ENCODE results near the gene TMIGD1. TPM values are rescaled to one million over a fixed set of nuclear protein-coding genes. Genes with fewer than 3 reads are reported as not detected.

Gene TMIGD1
- total RNA-seq, 1 donor from 2014 or later: not detected

- Histone ChIP-seq H4K20me1 (ENCODE audit: low read depth) (peaks cover 12% of the 10 kb centered on the region), H3K4me1 (peaks cover 10% of the 10 kb centered on the region), H3K9ac (no peak overlapping the region), H3F3A (ENCODE audit: low read depth) (peaks cover 28% of the 10 kb centered on the region), H3K36me3 (peaks cover 3% of the 10 kb centered on the region), H3K4me3 (peak overlapping the region; percentile 99), H3K79me2 (ENCODE audit: low read depth) (peaks cover 21% of the 10 kb centered on the region), H2AFZ (replicated peaks) (peak overlapping the region; percentile 97), H3K4me2 (peak overlapping the region; percentile 96), H3K9me3 (ENCODE audit: low read depth) (no peaks in the 10 kb centered on the region), H3K27me3 (peaks cover 21% of the 10 kb centered on the region), H3K27ac (no peak overlapping the region)
- Mint-ChIP-seq H3K27me3 (ENCODE audit: insufficient read depth, low read depth) (no peaks in the 10 kb centered on the region), H3K36me3 (peaks cover 8% of the 10 kb centered on the region), H3K9me3 (no peaks in the 10 kb centered on the region), H3K4me1 (peaks cover 11% of the 10 kb centered on the region), H3K4me3 (peak overlapping the region; percentile 97), H3K27ac (peak overlapping the region; percentile 12)
- peak; percentile 79 for DNase-seq (ENCODE audit: low spot score)
- TF ChIP-seq EZH2 (IDR thresholded peaks at IDR 0.05): peak; percentile 5
- no peak for TF ChIP-seq EZH2phosphoT487 (IDR thresholded peaks at IDR 0.05)
- TF ChIP-seq CTCF (IDR thresholded peaks at IDR 0.05): no peak
These were observed 42.9 kb downstream of the TMIGD1 start for GRCh38 chr17:30290696-30291542.

- H3K36me3 Mint-ChIP-seq: peaks cover 10% of the 10 kb centered on the region
- Histone ChIP-seq H3K9me3 (ENCODE audit: low read depth) (no peaks in the 10 kb centered on the region), H3F3A (ENCODE audit: low read depth) (peaks cover 28% of the 10 kb centered on the region), H3K79me2 (ENCODE audit: low read depth) (peaks cover 21% of the 10 kb centered on the region), H3K4me1 (peaks cover 10% of the 10 kb centered on the region), H4K20me1 (ENCODE audit: low read depth) (peaks cover 12% of the 10 kb centered on the region), H3K4me2 (peak overlapping the region; percentile 96), H3K27ac (no peak overlapping the region), H3K27me3 (peaks cover 21% of the 10 kb centered on the region), H3K4me3 (peak overlapping the region; percentile 99), H3K36me3 (peaks cover 3% of the 10 kb centered on the region), H3K9ac (no peak overlapping the region), H2AFZ (replicated peaks) (no peak overlapping the region)
- no peaks in the 10 kb centered on the region for H3K9me3 Mint-ChIP-seq
- H3K27ac Mint-ChIP-seq: no peak overlapping the region
- peak overlapping the region; percentile 97 for H3K4me3 Mint-ChIP-seq
- TF ChIP-seq EZH2phosphoT487 (IDR thresholded peaks at IDR 0.05): no peak
- TF ChIP-seq CTCF (IDR thresholded peaks at IDR 0.05): no peak
- no peak for TF ChIP-seq EZH2 (IDR thresholded peaks at IDR 0.05)
- peaks cover 11% of the 10 kb centered on the region for H3K4me1 Mint-ChIP-seq
- H3K27me3 Mint-ChIP-seq (ENCODE audit: insufficient read depth, low read depth): no peaks in the 10 kb centered on the region
- DNase-seq (ENCODE audit: low spot score): no peak
These were observed 43.8 kb downstream of the TMIGD1 start for GRCh38 chr17:30290077-30290476.

GRCh38 chr17:30279156-30279555 is 54.7 kb downstream of the TMIGD1 start:
- no peaks in the 10 kb centered on the region for H4K20me1 ChIP-seq (ENCODE audit: low read depth)
- no peak overlapping the region for H3K4me3 ChIP-seq
- H3K9me3 ChIP-seq (ENCODE audit: low read depth): no peaks in the 10 kb centered on the region
- H3K4me2 ChIP-seq: no peak overlapping the region
- H3K4me1 Mint-ChIP-seq: no peaks in the 10 kb centered on the region
- no peak overlapping the region for H3K27ac ChIP-seq
- no peak overlapping the region for H3K27ac Mint-ChIP-seq
- no peak for DNase-seq (ENCODE audit: low spot score)
- no peak overlapping the region for H2AFZ ChIP-seq (replicated peaks)
- H3K4me3 Mint-ChIP-seq: no peak overlapping the region
- H3K4me1 ChIP-seq: no peaks in the 10 kb centered on the region
- TF ChIP-seq EZH2 (IDR thresholded peaks at IDR 0.05) (no peak), EZH2phosphoT487 (IDR thresholded peaks at IDR 0.05) (no peak), CTCF (IDR thresholded peaks at IDR 0.05) (no peak)
- H3K9ac ChIP-seq: no peak overlapping the region
- no peaks in the 10 kb centered on the region for H3K27me3 Mint-ChIP-seq (ENCODE audit: insufficient read depth, low read depth)
- H3K36me3 Mint-ChIP-seq: peaks cover 7% of the 10 kb centered on the region
- peaks cover 5% of the 10 kb centered on the region for H3K36me3 ChIP-seq
- H3K79me2 ChIP-seq (ENCODE audit: low read depth): no peaks in the 10 kb centered on the region
- H3K27me3 ChIP-seq: no peaks in the 10 kb centered on the region
- no peaks in the 10 kb centered on the region for H3K9me3 Mint-ChIP-seq
- H3F3A ChIP-seq (ENCODE audit: low read depth): peaks cover 6% of the 10 kb centered on the region

All from neural progenitor cell (in vitro differentiated cells).